ENCODE data around the gene DCDC2.
A peak's percentile ranks its signal among the peaks of the same experiment; 100 is the strongest.
"Not testable (repeated sequence)": the region's sequence is repeated elsewhere in the genome, so short reads cannot be mapped to it uniquely, and the experiment has no call there.

DCDC2 gene

DNA sequence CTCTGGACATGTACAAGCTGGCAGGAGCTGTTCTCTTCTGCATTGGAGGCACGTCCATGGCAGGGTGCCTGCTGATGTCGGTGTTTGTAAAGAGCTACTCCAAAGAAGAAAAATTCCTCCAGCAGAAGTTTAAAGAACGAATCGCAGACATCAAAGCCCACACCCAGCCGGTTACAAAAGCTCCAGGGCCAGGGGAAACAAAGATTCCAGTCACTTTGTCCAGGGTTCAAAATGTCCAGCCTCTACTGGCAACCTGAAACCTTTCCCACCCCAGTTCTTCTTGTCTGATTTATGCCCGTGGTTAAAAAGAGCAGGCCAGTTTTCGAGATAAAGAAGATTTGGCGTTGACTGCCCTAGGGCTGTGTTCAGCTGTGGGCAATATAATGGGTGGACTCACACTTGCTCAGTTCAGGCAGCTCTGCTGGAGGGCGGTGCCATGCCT is 212.1 kb downstream of the DCDC2 start:
- no peaks in the 10 kb centered on the region for H3K4me1 ChIP-seq (ENCODE audit: control insufficient read depth, insufficient read depth, low read length)
- H3K4me3 ChIP-seq (ENCODE audit: low read depth, low read length): no peak overlapping the region
- no peaks in the 10 kb centered on the region for H3K36me3 ChIP-seq (ENCODE audit: control insufficient read depth, insufficient read depth, low read length)
- no peaks in the 10 kb centered on the region for H3K27me3 ChIP-seq (ENCODE audit: control insufficient read depth, insufficient read depth, low read length)
- H3K9me3 ChIP-seq (ENCODE audit: control insufficient read depth, insufficient read depth, low read length): no peaks in the 10 kb centered on the region
- no peak overlapping the region for H3K27ac ChIP-seq (ENCODE audit: low read depth, low read length)
- H3K9ac ChIP-seq (ENCODE audit: low read depth, low read length): no peak overlapping the region

- not testable (repeated sequence) for H3K9me3 ChIP-seq (ENCODE audit: control insufficient read depth, insufficient read depth, low read length); H3K27me3 ChIP-seq (ENCODE audit: control insufficient read depth, insufficient read depth, low read length); H3K27ac ChIP-seq (ENCODE audit: low read depth, low read length); H3K4me1 ChIP-seq (ENCODE audit: control insufficient read depth, insufficient read depth, low read length); H3K9ac ChIP-seq (ENCODE audit: low read depth, low read length); H3K4me3 ChIP-seq (ENCODE audit: low read depth, low read length); H3K36me3 ChIP-seq (ENCODE audit: control insufficient read depth, insufficient read depth, low read length)
Measured at GRCh38 chr6:24142733-24143132, 215.1 kb downstream of the DCDC2 start.

GRCh38 chr6:24140591-24140990 is 217.3 kb downstream of the DCDC2 start:
- Histone ChIP-seq H3K4me3 (ENCODE audit: low read depth, low read length) (no peak overlapping the region), H3K9me3 (ENCODE audit: control insufficient read depth, insufficient read depth, low read length) (no peaks in the 10 kb centered on the region), H3K4me1 (ENCODE audit: control insufficient read depth, insufficient read depth, low read length) (no peaks in the 10 kb centered on the region), H3K27ac (ENCODE audit: low read depth, low read length) (no peak overlapping the region), H3K27me3 (ENCODE audit: control insufficient read depth, insufficient read depth, low read length) (no peaks in the 10 kb centered on the region), H3K9ac (ENCODE audit: low read depth, low read length) (no peak overlapping the region), H3K36me3 (ENCODE audit: control insufficient read depth, insufficient read depth, low read length) (no peaks in the 10 kb centered on the region)

- Histone ChIP-seq H3K9ac (ENCODE audit: low read depth, low read length) (no peak overlapping the region), H3K4me3 (ENCODE audit: low read depth, low read length) (no peak overlapping the region), H3K9me3 (ENCODE audit: control insufficient read depth, insufficient read depth, low read length) (no peaks in the 10 kb centered on the region), H3K4me1 (ENCODE audit: control insufficient read depth, insufficient read depth, low read length) (no peaks in the 10 kb centered on the region), H3K27me3 (ENCODE audit: control insufficient read depth, insufficient read depth, low read length) (no peaks in the 10 kb centered on the region), H3K27ac (ENCODE audit: low read depth, low read length) (no peak overlapping the region), H3K36me3 (ENCODE audit: control insufficient read depth, insufficient read depth, low read length) (no peaks in the 10 kb centered on the region)
Measured at GRCh38 chr6:24139639-24140038, 218.2 kb downstream of the DCDC2 start.

GRCh38 chr6:24139080-24139479 is 218.8 kb downstream of the DCDC2 start:
- Histone ChIP-seq H3K9me3 (ENCODE audit: control insufficient read depth, insufficient read depth, low read length) (no peaks in the 10 kb centered on the region), H3K36me3 (ENCODE audit: control insufficient read depth, insufficient read depth, low read length) (no peaks in the 10 kb centered on the region), H3K9ac (ENCODE audit: low read depth, low read length) (no peak overlapping the region), H3K4me3 (ENCODE audit: low read depth, low read length) (no peak overlapping the region), H3K4me1 (ENCODE audit: control insufficient read depth, insufficient read depth, low read length) (no peaks in the 10 kb centered on the region), H3K27me3 (ENCODE audit: control insufficient read depth, insufficient read depth, low read length) (no peaks in the 10 kb centered on the region), H3K27ac (ENCODE audit: low read depth, low read length) (no peak overlapping the region)

DNA sequence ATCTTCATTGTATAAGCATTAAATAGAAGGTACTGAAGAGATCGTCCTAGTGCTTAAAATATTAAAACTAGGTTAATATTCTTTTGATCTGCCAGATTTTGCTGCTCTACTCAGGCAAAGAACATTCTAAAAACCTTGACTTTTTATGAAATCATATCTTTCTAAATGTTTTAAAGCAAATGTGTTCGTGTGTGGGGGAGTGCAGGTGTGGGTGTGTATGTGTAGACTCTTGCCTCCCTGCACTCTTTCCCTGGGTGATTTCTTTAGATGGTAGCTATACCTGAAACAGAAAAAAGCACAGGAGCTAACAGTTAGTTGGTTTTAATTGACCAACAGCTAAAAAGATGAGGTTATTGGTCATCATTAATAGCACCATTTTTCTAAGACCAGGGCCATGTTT is 226.1 kb downstream of the DCDC2 start:
- H3K4me3 ChIP-seq (ENCODE audit: low read depth, low read length): no peak overlapping the region
- no peaks in the 10 kb centered on the region for H3K9me3 ChIP-seq (ENCODE audit: control insufficient read depth, insufficient read depth, low read length)
- no peaks in the 10 kb centered on the region for H3K36me3 ChIP-seq (ENCODE audit: control insufficient read depth, insufficient read depth, low read length)
- no peak overlapping the region for H3K9ac ChIP-seq (ENCODE audit: low read depth, low read length)
- H3K27ac ChIP-seq (ENCODE audit: low read depth, low read length): no peak overlapping the region
- no peaks in the 10 kb centered on the region for H3K4me1 ChIP-seq (ENCODE audit: control insufficient read depth, insufficient read depth, low read length)
- H3K27me3 ChIP-seq (ENCODE audit: control insufficient read depth, insufficient read depth, low read length): no peaks in the 10 kb centered on the region

DNA sequence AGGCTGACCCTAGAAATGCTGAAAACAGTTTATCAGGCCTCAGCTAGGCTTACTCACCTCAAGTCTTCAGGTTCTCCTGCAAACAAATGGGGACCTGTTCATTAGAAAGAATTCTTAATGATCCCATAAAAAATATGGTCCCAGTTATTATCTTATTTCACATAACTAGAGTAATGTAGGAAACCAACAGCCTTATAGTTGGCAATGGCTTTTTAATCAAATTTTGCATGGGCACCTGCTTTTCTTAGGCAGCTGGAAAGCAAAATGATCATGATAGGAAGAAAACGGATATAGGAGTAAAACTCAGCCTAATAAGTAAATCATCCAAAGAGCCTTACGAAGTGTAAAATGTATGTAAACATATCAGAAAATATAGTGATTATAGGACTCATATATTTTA is 230.5 kb downstream of the DCDC2 start:
- H3K36me3 ChIP-seq (ENCODE audit: control insufficient read depth, insufficient read depth, low read length): no peaks in the 10 kb centered on the region
- peaks cover 10% of the 10 kb centered on the region for H3K4me1 ChIP-seq (ENCODE audit: control insufficient read depth, insufficient read depth, low read length)
- no peaks in the 10 kb centered on the region for H3K9me3 ChIP-seq (ENCODE audit: control insufficient read depth, insufficient read depth, low read length)
- no peak overlapping the region for H3K4me3 ChIP-seq (ENCODE audit: low read depth, low read length)
- peaks cover 4% of the 10 kb centered on the region; the same call in 1 of the 2 replicates for H3K27me3 ChIP-seq (ENCODE audit: control insufficient read depth, insufficient read depth, low read length)
- H3K27ac ChIP-seq (ENCODE audit: low read depth, low read length): no peak overlapping the region
- no peak overlapping the region for H3K9ac ChIP-seq (ENCODE audit: low read depth, low read length)

DNA sequence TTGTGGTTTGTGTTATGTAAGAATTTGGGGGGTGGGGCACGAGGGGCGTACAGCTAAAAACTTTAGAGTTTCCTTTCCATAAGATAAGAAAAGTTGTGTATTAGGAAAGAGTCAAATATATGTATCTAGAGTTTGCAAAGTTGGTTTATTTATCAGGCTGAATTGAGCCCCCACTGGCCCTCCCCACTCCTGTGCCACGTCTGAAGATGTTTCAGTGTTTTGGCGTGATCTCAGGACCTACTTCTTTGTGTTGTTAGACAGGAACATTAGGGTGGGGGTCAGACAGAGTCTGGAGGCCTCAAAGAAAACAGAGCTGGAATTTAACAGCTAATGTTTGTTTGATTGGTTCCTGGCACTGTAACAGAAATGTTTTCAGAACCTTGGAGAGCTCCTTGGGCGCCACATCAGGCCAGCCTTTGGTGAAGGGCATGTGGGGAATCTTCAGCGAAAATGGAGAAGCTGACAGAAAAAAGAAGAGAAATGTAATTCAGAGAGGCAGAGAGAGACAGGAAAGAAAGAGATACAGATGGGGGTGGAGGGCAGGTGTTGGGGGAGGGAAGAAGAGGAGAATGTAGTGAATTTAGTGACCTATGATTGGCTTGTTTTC is 231.2 kb downstream of the DCDC2 start:
- Histone ChIP-seq H3K9me3 (ENCODE audit: control insufficient read depth, insufficient read depth, low read length) (no peaks in the 10 kb centered on the region), H3K36me3 (ENCODE audit: control insufficient read depth, insufficient read depth, low read length) (no peaks in the 10 kb centered on the region), H3K4me3 (ENCODE audit: low read depth, low read length) (peak overlapping the region; percentile 86), H3K4me1 (ENCODE audit: control insufficient read depth, insufficient read depth, low read length) (peaks cover 10% of the 10 kb centered on the region), H3K27me3 (ENCODE audit: control insufficient read depth, insufficient read depth, low read length) (peaks cover 4% of the 10 kb centered on the region; the same call in 1 of the 2 replicates), H3K27ac (ENCODE audit: low read depth, low read length) (no peak overlapping the region), H3K9ac (ENCODE audit: low read depth, low read length) (no peak overlapping the region)

DNA sequence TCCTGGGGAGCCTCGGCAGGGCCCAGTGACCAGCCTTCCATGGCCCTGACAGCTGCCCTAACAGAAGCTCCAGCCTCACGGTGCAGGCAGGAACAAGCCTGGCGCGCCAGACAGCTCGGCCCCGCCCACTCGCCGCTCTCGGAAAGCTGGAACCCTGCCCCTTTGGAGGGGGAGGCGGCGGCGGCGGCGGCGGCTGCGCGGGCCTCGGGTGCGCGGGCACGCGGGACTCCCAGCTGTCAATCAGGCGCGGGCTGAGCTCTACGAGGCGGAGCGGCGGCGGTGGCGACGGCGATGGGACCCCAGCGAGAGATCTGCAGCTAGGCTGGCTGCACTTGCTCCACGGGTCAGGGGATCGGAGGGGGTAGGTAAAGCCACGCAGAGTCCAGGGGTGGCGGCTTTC is 231.9 kb downstream of the DCDC2 start, which contains the start of gene NRSN1:
NRSN1 (plus strand) TSS at position 236 of the 400 bp plus-strand sequence. CDS start 8,113 bp downstream, outside the sequence.
- H3K4me3 ChIP-seq (ENCODE audit: low read depth, low read length): peak within 1 kb of the TSS; percentile 86
- no peaks in the 10 kb centered on the region for H3K9me3 ChIP-seq (ENCODE audit: control insufficient read depth, insufficient read depth, low read length)
- no peak within 1 kb of the TSS for H3K9ac ChIP-seq (ENCODE audit: low read depth, low read length)
- no peak within 1 kb of the TSS for H3K27ac ChIP-seq (ENCODE audit: low read depth, low read length)
- peaks cover 10% of the 10 kb centered on the region for H3K4me1 ChIP-seq (ENCODE audit: control insufficient read depth, insufficient read depth, low read length)
- peaks cover 4% of the 10 kb centered on the region; the same call in 1 of the 2 replicates for H3K27me3 ChIP-seq (ENCODE audit: control insufficient read depth, insufficient read depth, low read length)
- no peaks in the 10 kb centered on the region for H3K36me3 ChIP-seq (ENCODE audit: control insufficient read depth, insufficient read depth, low read length)

GRCh38 chr6:24122139-24122538 is 235.7 kb downstream of the DCDC2 start:
- no peak overlapping the region for H3K4me3 ChIP-seq (ENCODE audit: low read depth, low read length)

More at GRCh38 chr6:24122139-24122538, 235.7 kb downstream of the DCDC2 start:
- Histone ChIP-seq H3K4me1 (ENCODE audit: control insufficient read depth, insufficient read depth, low read length) (peaks cover 10% of the 10 kb centered on the region), H3K27me3 (ENCODE audit: control insufficient read depth, insufficient read depth, low read length) (peaks cover 4% of the 10 kb centered on the region; the same call in 1 of the 2 replicates), H3K9me3 (ENCODE audit: control insufficient read depth, insufficient read depth, low read length) (no peaks in the 10 kb centered on the region), H3K9ac (ENCODE audit: low read depth, low read length) (no peak overlapping the region), H3K27ac (ENCODE audit: low read depth, low read length) (no peak overlapping the region), H3K36me3 (ENCODE audit: control insufficient read depth, insufficient read depth, low read length) (no peaks in the 10 kb centered on the region)

All from HUES48 (cell line).